Gastroesophageal sphincter (tissue), 4 donors: ENCODE results near the gene PLEKHA8. TPM values are rescaled to one million over a fixed set of nuclear protein-coding genes. Genes with fewer than 3 reads are reported as not detected.

Experiments
- ATAC-seq: fragments of 150-250 bp; one replicate; pipeline ENCODE4 v1.9.1; 2016; ENCODE audit warnings: mild to moderate bottlenecking, moderate library complexity
- H3K27ac ChIP-seq, 4 donors: fragments of 200-600 bp; sonication (generic) in 3 of 4; 1 replicate in 3 of 4; 2 replicates in 1 of 4; pipeline ENCODE4 v1.5.1; 2016 to 2019
- H3K27me3 ChIP-seq: fragments of 200-600 bp; sonication (generic); one replicate; pipeline ENCODE4 v1.5.1; 2019
- H3K36me3 ChIP-seq, 2 donors: fragments of 200-600 bp; sonication (generic); one replicate each; pipeline ENCODE4 v1.5.1; 2019; ENCODE audit warnings: control low read depth in 1 of 2
- H3K4me1 ChIP-seq, 3 donors: fragments of 200-600 bp; sonication (generic); 1 replicate in 2 of 3; 2 replicates in 1 of 3; pipeline ENCODE4 v1.5.1; 2016 to 2019; ENCODE audit warnings: control low read depth in 2 of 3
- H3K4me3 ChIP-seq, 2 donors: fragments of 200-600 bp; sonication (generic); one replicate each; pipeline ENCODE4 v1.5.1; 2019; ENCODE audit warnings: mild to moderate bottlenecking in 1 of 2, moderate library complexity in 1 of 2
- H3K9me3 ChIP-seq, 3 donors: fragments of 200-600 bp; sonication (generic); one replicate each; pipeline ENCODE4 v1.5.1; 2017 to 2019; ENCODE audit warnings: control low read depth in 2 of 3
- EP300 ChIP-seq: sonication (generic); formaldehyde crosslinking; IDR thresholded peaks from one replicate; pipeline ENCODE4 v1.6.1; 2017; ENCODE audit warnings: antibody characterized with exemption, mild to moderate bottlenecking
- POLR2A ChIP-seq, 2 donors: fragments of 450-650 bp; IDR thresholded peaks; one replicate each; pipeline ENCODE4 v1.6.1; 2017; ENCODE audit warnings: antibody characterized with exemption in 2 of 2, mild to moderate bottlenecking in 2 of 2, moderate library complexity in 1 of 2
- POLR2AphosphoS5 ChIP-seq: sonication (generic); formaldehyde crosslinking; IDR thresholded peaks from one replicate; pipeline ENCODE4 v1.6.1; 2017; ENCODE audit warnings: antibody characterized with exemption
- WGBS, 2 donors: methylation state at CpG; one replicate each; pipeline ENCODE4 v1.1.5; 2018; ENCODE audit warnings: low coverage in 1 of 2; 5-methylcytosine and 5-hydroxymethylcytosine counted together
- total RNA-seq, 4 donors: library from RNA; depleted of rRNA; stranded (reverse); fragments of >200 nt; gene quantifications; one replicate each; pipeline ENCODE4 v1.1.0, GENCODE V29; 2016
- TF ChIP-seq, protein P1 (sequence below), 4 experiments: fragments of 200-600 bp in 2 of 4; fragments of 450-650 bp in 2 of 4; sonication (generic) in 1 of 4; IDR thresholded peaks; one replicate each; pipeline ENCODE4 v1.5.1; 2017 to 2019; ENCODE audit warnings: antibody characterized with exemption in 4 of 4, mild to moderate bottlenecking in 2 of 4, moderate library complexity in 2 of 4

Gene PLEKHA8
- total RNA-seq, 4 donors from 2014 or later, result 7.5 to 16.3 (median 11.4) TPM

- peaks cover 0 to 5% of the 10 kb centered on the region in 2 donors for H3K36me3 ChIP-seq
- peak overlapping the region; percentile 45 to 85 (median 84) for H3K27ac ChIP-seq
- no peaks in the 10 kb centered on the region for H3K9me3 ChIP-seq
- no peak overlapping the region for H3K4me3 ChIP-seq
- no peaks in the 10 kb centered on the region for H3K27me3 ChIP-seq
- no peak for ATAC-seq
- 73 to 100% methylated on average over 1 to 3 of the region's 3 CpGs for WGBS, 2 donors
- H3K4me1 ChIP-seq, result peaks cover 3 to 90% (median 19%) of the 10 kb centered on the region in 3 donors
- no peak for TF ChIP-seq EP300
- TF ChIP-seq POLR2AphosphoS5, result peak; percentile 5
Observed at GRCh38 chr7:30172451-30172850, 144.2 kb downstream of the PLEKHA8 start.

GRCh38 chr7:30173058-30173897 lies 145.1 kb downstream of the PLEKHA8 start:
- Histone ChIP-seq H3K4me1 (peaks cover 3 to 92% (median 19%) of the 10 kb centered on the region in 3 donors), H3K27ac (peak overlapping the region; percentile 75 to 85 (median 84)), H3K9me3 (no peaks in the 10 kb centered on the region), H3K27me3 (no peaks in the 10 kb centered on the region), H3K4me3 (no peak overlapping the region), H3K36me3 (no peaks in the 10 kb centered on the region)
- TF ChIP-seq, protein P1, sequence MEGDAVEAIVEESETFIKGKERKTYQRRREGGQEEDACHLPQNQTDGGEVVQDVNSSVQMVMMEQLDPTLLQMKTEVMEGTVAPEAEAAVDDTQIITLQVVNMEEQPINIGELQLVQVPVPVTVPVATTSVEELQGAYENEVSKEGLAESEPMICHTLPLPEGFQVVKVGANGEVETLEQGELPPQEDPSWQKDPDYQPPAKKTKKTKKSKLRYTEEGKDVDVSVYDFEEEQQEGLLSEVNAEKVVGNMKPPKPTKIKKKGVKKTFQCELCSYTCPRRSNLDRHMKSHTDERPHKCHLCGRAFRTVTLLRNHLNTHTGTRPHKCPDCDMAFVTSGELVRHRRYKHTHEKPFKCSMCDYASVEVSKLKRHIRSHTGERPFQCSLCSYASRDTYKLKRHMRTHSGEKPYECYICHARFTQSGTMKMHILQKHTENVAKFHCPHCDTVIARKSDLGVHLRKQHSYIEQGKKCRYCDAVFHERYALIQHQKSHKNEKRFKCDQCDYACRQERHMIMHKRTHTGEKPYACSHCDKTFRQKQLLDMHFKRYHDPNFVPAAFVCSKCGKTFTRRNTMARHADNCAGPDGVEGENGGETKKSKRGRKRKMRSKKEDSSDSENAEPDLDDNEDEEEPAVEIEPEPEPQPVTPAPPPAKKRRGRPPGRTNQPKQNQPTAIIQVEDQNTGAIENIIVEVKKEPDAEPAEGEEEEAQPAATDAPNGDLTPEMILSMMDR (IDR thresholded peaks at IDR 0.05), result peak in 3 of 4 experiments; percentile 27 to 47 (median 29)
- TF ChIP-seq EP300 (no peak), POLR2AphosphoS5 (peak; percentile 79)
- peak; percentile 81 for ATAC-seq
- 0 to 35% methylated on average over 2 to 4 of the region's 13 CpGs for WGBS, 2 donors

DNA sequence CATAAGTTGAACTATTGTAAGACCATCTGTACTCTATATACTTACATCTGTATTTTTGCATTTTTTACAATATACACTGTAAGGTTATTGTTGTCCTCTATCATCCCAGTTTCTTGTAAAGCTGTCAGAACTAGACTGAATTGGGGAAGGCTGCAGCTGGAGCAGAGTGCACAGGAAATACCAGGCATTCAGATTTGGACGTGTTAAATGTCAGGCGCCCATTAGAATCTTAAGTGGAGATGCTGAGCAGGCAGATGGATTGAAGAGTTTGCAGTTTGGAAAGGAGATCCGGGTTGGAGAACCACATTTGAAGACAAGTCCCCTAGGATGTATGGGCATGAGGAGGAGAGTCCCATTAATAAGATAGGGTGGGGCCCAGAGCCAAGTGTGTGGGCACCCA lies 147.0 kb downstream of the PLEKHA8 start:
- ATAC-seq, result no peak
- no peak overlapping the region for H3K4me3 ChIP-seq
- H3K4me1 ChIP-seq, result peaks cover 10 to 96% (median 22%) of the 10 kb centered on the region in 3 donors
- H3K36me3 ChIP-seq, result no peaks in the 10 kb centered on the region
- WGBS, 2 donors, result 38% methylated on average over 3 of the region's 3 CpGs; no CpG with 5 or more reads in 1 of the 2 donors
- TF ChIP-seq POLR2AphosphoS5, result no peak
- H3K27ac ChIP-seq, result peak overlapping the region in 2 of 4 donors; percentile 35 to 84
- H3K9me3 ChIP-seq, result no peaks in the 10 kb centered on the region
- no peaks in the 10 kb centered on the region for H3K27me3 ChIP-seq

GRCh38 chr7:30175636-30176147 lies 147.5 kb downstream of the PLEKHA8 start:
- Histone ChIP-seq H3K27ac (peak overlapping the region in 2 of 4 donors; percentile 35 to 84), H3K9me3 (no peaks in the 10 kb centered on the region), H3K27me3 (no peaks in the 10 kb centered on the region), H3K4me1 (peaks cover 10 to 96% (median 22%) of the 10 kb centered on the region in 3 donors), H3K36me3 (no peaks in the 10 kb centered on the region), H3K4me3 (no peak overlapping the region)
- TF ChIP-seq, protein P1 (IDR thresholded peaks at IDR 0.05), result no peak
- ATAC-seq, result no peak
- 70 to 75% methylated on average over 6 to 7 of the region's 7 CpGs for WGBS, 2 donors

DNA sequence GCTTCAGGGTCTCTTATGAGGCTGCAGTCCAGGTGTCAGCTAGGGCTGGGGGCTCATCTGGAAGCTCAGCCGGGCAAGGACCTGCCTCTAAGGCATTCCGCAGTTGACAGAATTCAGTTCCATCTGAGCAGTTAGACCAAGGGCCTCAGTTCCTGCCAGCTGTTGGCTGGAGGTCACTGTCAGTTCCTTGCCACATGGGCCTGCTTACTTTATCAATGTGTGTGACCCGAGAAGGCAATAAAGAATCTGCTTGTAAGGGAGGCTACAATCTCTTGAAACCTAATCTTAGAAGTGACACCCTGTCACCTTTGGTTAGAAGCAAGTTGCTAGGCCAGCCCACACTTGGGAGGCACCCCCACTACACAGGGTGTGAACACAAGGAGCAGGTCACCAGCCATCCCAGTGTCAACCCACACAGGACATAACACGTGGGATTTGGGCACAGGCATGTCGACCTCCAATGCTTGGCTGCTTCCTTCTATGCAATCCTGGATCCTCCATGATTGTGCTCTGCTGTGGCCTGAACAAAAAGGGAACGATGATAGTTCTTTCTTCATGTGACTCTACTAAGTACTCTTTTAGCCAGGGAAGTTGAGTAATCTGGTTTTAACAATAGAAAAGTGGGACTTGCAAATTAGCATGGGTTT lies 148.4 kb downstream of the PLEKHA8 start:
- Histone ChIP-seq H3K36me3 (no peaks in the 10 kb centered on the region), H3K9me3 (no peaks in the 10 kb centered on the region), H3K4me1 (peaks cover 16 to 96% (median 22%) of the 10 kb centered on the region in 3 donors), H3K27me3 (no peaks in the 10 kb centered on the region), H3K27ac (peak overlapping the region in 1 of 4 donors; percentile 10), H3K4me3 (no peak overlapping the region)
- ATAC-seq, result no peak
- 37 to 77% methylated on average over 2 to 4 of the region's 6 CpGs for WGBS, 2 donors
- TF ChIP-seq POLR2AphosphoS5 (no peak), EP300 (no peak), POLR2A (IDR thresholded peaks at IDR 0.05) (no peak)
- TF ChIP-seq, protein P1 (IDR thresholded peaks at IDR 0.05), result no peak
